ENCODE results near the gene ERO1B.

The ERO1B gene

GRCh38 chr1:236209185-236209584, 72.6 kb downstream of the ERO1B start:
- H3K4me3 ChIP-seq (ENCODE audit: low read length), result no peak overlapping the region

DNA sequence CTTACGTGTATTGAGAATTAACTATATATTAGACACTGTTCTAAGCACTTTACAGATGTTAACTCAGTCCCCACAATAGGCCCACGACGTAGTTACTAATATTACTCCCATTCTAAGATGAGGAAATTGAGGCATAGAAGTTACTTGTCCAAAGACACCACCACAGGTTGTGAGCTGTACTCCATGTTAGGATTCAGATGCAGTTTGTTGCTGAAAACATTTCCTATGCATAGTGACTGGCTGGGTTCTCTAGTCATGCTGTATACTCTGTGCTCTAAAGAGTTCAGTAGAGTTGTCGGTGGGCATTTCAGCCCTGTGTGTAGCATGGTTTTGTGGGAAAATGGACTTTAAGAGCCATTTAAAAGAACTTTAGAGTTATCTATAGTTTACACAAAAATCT, 74.2 kb downstream of the ERO1B start:
- no peak overlapping the region for H3K4me2 ChIP-seq (ENCODE audit: low read length)
- H3K4me1 ChIP-seq (ENCODE audit: low read length), result no peaks in the 10 kb centered on the region
- H3K27me3 ChIP-seq (ENCODE audit: low read depth, low read length), result no peaks in the 10 kb centered on the region
- peaks cover 81% of the 10 kb centered on the region for H3K36me3 ChIP-seq (replicated peaks; ENCODE audit: low read depth, low read length)
- peaks cover 4% of the 10 kb centered on the region; the same call in 1 of the 2 replicates for H3K79me2 ChIP-seq (ENCODE audit: low read length)
- no peak for TF ChIP-seq CTCF (IDR thresholded peaks at IDR 0.05; ENCODE audit: low read depth, low read length)
- no peak for TF ChIP-seq EZH2phosphoT487 (IDR thresholded peaks at IDR 0.05; ENCODE audit: low read depth)
- H4K20me1 ChIP-seq (ENCODE audit: insufficient read depth, low read length), result peaks cover 10% of the 10 kb centered on the region; the same call in 1 of the 2 replicates
- H3K9me3 ChIP-seq (ENCODE audit: insufficient read depth, low read length), result no peaks in the 10 kb centered on the region
- H3K9ac ChIP-seq (ENCODE audit: low read length), result no peak overlapping the region
- no peak overlapping the region for H2AFZ ChIP-seq (ENCODE audit: low read depth, low read length)
- H3K4me3 ChIP-seq (ENCODE audit: low read length), result no peak overlapping the region
- no peak overlapping the region for H3K27ac ChIP-seq (ENCODE audit: low read length)

More at GRCh38 chr1:236209185-236209584, 72.6 kb downstream of the ERO1B start:
- Histone ChIP-seq H3K36me3 (replicated peaks; ENCODE audit: low read depth, low read length) (peaks cover 86% of the 10 kb centered on the region), H3K27me3 (ENCODE audit: low read depth, low read length) (no peaks in the 10 kb centered on the region), H3K27ac (ENCODE audit: low read length) (no peak overlapping the region), H3K9ac (ENCODE audit: low read length) (no peak overlapping the region), H3K9me3 (ENCODE audit: insufficient read depth, low read length) (no peaks in the 10 kb centered on the region), H4K20me1 (ENCODE audit: insufficient read depth, low read length) (peaks cover 4% of the 10 kb centered on the region; the same call in 1 of the 2 replicates), H3K79me2 (ENCODE audit: low read length) (no peaks in the 10 kb centered on the region), H3K4me2 (ENCODE audit: low read length) (no peak overlapping the region), H2AFZ (ENCODE audit: low read depth, low read length) (no peak overlapping the region), H3K4me1 (ENCODE audit: low read length) (no peaks in the 10 kb centered on the region)
- TF ChIP-seq EZH2phosphoT487 (IDR thresholded peaks at IDR 0.05; ENCODE audit: low read depth), result no peak
- no peak for TF ChIP-seq CTCF (IDR thresholded peaks at IDR 0.05; ENCODE audit: low read depth, low read length)

DNA sequence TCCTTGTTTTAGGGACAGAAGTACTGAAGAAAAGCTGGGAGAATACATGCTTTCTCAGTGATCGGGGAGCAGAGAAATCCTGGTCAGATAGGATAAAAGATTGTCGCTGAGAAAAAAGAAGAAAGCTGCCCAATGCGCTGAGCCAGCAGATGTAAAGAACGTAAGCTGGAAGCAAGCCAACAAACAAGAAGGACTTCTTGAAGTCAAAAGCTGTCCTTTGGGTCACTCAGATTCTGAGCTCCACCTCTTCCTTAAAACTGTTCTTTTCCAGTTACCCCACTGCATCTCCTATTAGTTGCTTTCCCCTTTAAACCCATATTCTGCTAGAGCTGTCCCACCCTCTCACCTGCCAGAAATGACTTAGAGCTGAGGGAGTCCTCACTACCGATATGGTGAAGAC, 74.6 kb downstream of the ERO1B start:
- H3K4me1 ChIP-seq (ENCODE audit: low read length), result no peaks in the 10 kb centered on the region
- H3K36me3 ChIP-seq (replicated peaks; ENCODE audit: low read depth, low read length), result peaks cover 81% of the 10 kb centered on the region
- no peak overlapping the region for H3K4me3 ChIP-seq (ENCODE audit: low read length)
- no peak overlapping the region for H2AFZ ChIP-seq (ENCODE audit: low read depth, low read length)
- peaks cover 8% of the 10 kb centered on the region for H3K79me2 ChIP-seq (ENCODE audit: low read length)
- TF ChIP-seq CTCF (IDR thresholded peaks at IDR 0.05; ENCODE audit: low read depth, low read length) (no peak), EZH2phosphoT487 (IDR thresholded peaks at IDR 0.05; ENCODE audit: low read depth) (no peak)
- no peak overlapping the region for H3K4me2 ChIP-seq (ENCODE audit: low read length)
- no peak overlapping the region for H3K27ac ChIP-seq (ENCODE audit: low read length)
- H4K20me1 ChIP-seq (ENCODE audit: insufficient read depth, low read length), result peaks cover 10% of the 10 kb centered on the region; the same call in 1 of the 2 replicates
- H3K9ac ChIP-seq (ENCODE audit: low read length), result no peak overlapping the region
- H3K9me3 ChIP-seq (ENCODE audit: insufficient read depth, low read length), result no peaks in the 10 kb centered on the region
- H3K27me3 ChIP-seq (ENCODE audit: low read depth, low read length), result no peaks in the 10 kb centered on the region

GRCh38 chr1:236206548-236206947, 75.2 kb downstream of the ERO1B start:
- peaks cover 14% of the 10 kb centered on the region for H3K79me2 ChIP-seq (ENCODE audit: low read length)
- peaks cover 81% of the 10 kb centered on the region for H3K36me3 ChIP-seq (replicated peaks; ENCODE audit: low read depth, low read length)
- no peak overlapping the region for H3K4me3 ChIP-seq (ENCODE audit: low read length)
- no peaks in the 10 kb centered on the region for H3K9me3 ChIP-seq (ENCODE audit: insufficient read depth, low read length)
- TF ChIP-seq EZH2phosphoT487 (IDR thresholded peaks at IDR 0.05; ENCODE audit: low read depth), result no peak
- TF ChIP-seq CTCF (IDR thresholded peaks at IDR 0.05; ENCODE audit: low read depth, low read length), result no peak
- no peak overlapping the region for H2AFZ ChIP-seq (ENCODE audit: low read depth, low read length)
- no peak overlapping the region for H3K4me2 ChIP-seq (ENCODE audit: low read length)
- H3K4me1 ChIP-seq (ENCODE audit: low read length), result no peaks in the 10 kb centered on the region
- no peaks in the 10 kb centered on the region for H3K27me3 ChIP-seq (ENCODE audit: low read depth, low read length)
- H3K9ac ChIP-seq (ENCODE audit: low read length), result no peak overlapping the region
- H3K27ac ChIP-seq (ENCODE audit: low read length), result no peak overlapping the region
- peaks cover 10% of the 10 kb centered on the region; the same call in 1 of the 2 replicates for H4K20me1 ChIP-seq (ENCODE audit: insufficient read depth, low read length)

Data from OCI-LY3 (cell line).